RPMI7951 (cell line): Measurements from ENCODE around the gene RNF17. TPM values are rescaled to one million over a fixed set of nuclear protein-coding genes. Genes with fewer than 3 reads are reported as not detected.

Experiments
- DNase-seq: peaks from one replicate; pipeline ENCODE4 v3.0.0-alpha.2; 2012; ENCODE audit warnings: low read depth
- total RNA-seq: library from RNA; depleted of rRNA; stranded (reverse); fragments of >200 nt; shearing (Covaris generic); gene quantifications from 2 replicates; pipeline ENCODE4 v1.2.3, GENCODE V29; 2014

RNF17 gene
- total RNA-seq, 1 experiment from 2014 or later = not detected

DNA sequence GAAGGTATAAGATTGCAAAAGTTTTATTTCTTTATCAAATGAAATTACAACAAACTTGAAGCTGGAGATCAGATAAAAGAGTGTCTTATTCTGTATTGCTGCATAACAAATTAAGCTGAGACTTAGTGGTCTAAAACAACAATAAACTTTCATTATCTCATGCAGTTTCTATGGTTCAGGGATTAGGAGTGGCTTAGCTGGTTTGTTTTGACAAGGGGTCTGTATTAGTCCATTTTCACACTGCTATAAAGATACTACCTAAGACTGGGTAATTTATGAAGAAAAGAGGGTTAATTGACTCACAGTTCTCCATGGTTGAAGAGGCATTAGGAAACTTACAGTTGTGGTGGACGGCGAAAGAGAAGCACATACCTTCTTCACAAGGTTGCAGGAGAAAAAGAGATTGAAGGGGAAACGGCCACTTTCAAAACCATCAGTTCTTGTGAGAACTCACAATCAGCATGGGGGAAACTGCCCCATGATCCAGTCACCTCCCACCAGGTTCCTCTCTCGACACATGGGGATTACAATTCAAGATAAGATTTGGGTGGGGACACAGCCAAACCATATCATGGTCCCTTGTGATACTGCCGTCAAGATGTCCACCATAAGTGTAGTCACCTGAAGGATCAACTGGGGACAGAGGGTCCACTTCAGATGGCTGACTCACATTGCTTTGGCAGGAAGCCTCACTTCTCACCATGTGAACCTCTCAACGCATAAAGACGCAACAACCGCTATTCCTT is 97.8 kb downstream of the RNF17 start:
- no peak for DNase-seq

GRCh38 chr13:24863748-24864540 is 100.0 kb downstream of the RNF17 start:
- no peak for DNase-seq

DNA sequence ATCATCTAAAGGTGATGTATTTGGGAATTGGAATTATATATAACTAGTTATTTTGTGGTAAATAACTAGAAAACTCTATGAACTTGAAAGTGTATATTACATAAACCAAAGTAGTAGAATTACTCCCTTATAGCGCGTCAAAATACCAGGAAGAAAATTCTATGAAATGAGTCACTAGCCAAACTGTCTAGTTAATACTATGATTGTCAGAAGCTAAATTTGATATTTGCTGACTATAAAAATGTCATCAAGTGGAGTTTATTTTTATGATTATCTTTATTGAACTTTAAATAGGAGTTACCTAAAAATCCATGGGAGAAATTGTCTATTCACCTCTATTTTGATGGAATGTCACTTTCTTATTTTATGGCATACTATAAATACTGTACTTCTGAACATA is 100.6 kb downstream of the RNF17 start:
- DNase-seq = no peak

GRCh38 chr13:24865163-24865953 is 101.4 kb downstream of the RNF17 start:
- DNase-seq = peak; percentile 3

- DNase-seq = no peak
Measured at GRCh38 chr13:24866488-24866887, 102.5 kb downstream of the RNF17 start.

- DNase-seq = no peak
Measured at GRCh38 chr13:24868874-24869273, 104.9 kb downstream of the RNF17 start.

DNA sequence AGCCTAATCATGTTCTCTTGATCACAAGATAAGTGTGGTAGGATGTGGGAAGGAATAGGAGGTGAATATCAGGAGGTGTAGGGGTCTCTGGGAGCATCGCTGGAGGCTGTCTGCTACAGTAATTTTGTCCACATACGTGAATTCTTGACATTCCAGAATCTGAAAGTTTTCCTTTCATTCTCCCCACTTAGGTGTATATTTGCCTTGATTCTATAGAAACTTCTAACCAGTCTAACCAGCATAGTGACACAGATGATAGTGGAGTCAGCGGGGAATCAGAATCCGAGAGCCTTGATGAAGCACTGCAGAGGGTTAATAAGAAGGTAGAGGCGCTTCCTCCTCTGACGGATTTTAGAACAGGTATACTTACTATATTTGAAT is 106.4 kb downstream of the RNF17 start:
- no peak for DNase-seq

GRCh38 chr13:24875566-24875965 is 111.6 kb downstream of the RNF17 start:
- DNase-seq = peak; percentile 7

GRCh38 chr13:24877531-24877930 is 113.6 kb downstream of the RNF17 start:
- no peak for DNase-seq

GRCh38 chr13:24878340-24878739 is 114.4 kb downstream of the RNF17 start:
- no peak for DNase-seq

DNA sequence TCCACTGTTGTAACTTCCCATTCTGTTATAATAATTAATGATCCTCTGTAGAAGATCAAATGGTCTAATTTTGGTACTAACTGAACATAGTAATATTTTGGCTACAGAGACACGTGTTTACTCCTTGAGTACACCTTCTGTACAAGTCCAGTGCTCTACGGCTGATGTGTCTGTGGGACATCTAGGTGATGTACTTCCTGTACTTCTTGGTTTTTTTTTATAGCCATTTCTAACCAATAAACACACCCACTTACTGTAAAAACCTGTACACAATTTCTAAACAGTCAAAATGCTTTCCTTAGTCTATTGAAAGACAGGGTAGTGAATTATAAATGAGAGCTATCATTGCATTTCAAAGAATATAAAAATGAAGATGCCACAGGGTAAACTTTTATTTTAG is 118.7 kb downstream of the RNF17 start:
- no peak for DNase-seq

- DNase-seq = no peak
Measured at GRCh38 chr13:24887759-24888158, 123.8 kb downstream of the RNF17 start.

DNA sequence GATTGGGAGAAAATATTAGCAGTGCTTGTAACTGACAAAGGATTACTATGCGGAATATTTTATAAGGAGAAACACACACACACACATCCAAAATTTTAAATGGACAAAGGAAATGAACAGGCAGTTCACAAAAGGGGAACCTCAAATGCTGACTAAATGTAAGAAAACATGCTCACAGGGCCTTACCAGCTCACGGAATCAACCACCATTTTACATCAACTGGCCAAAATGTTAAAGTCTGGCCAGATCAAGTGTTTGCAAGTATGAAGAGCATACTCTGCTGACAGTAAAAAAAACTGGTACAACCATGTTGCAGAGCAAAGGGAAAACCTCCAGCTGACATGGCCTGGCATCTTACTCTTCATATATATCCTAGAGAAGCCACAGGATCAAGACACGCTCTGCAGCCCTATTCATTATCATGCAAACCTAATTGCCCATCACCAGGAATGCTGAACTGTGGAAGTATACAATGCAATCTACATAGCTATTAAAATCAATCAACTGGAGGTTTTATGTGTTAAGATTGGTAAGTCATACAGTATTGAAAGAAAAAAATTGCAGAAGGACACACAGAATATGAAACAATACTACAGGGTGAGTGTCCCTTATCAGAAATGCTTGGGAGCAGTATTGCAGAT is 124.4 kb downstream of the RNF17 start:
- no peak for DNase-seq

- DNase-seq = no peak
Measured at GRCh38 chr13:24890256-24890655, 126.3 kb downstream of the RNF17 start.

- no peak for DNase-seq
Measured at GRCh38 chr13:24891476-24892108, 127.6 kb downstream of the RNF17 start.

GRCh38 chr13:24892829-24893228 is 128.9 kb downstream of the RNF17 start:
- no peak for DNase-seq

DNA sequence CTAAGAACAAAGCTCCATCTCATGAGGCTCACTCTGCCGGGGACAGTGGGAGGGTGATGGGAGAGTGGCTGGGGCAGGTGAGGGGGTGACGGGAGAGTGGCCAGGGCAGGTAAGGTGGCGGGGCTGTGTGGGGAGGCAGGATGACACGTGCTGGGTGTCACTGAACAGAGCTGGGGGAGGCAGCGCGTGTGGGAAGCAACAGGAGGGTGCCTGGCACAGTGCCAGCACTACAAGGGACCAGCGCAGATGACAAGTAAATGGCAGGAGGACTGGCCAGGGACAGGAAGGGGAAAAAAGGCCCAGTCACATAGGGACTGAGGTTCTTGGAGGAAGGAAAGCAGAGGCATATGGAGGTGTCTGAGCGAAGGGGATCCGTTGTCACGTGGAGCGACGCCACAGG is 129.9 kb downstream of the RNF17 start:
- no peak for DNase-seq

- no peak for DNase-seq
Measured at GRCh38 chr13:24894277-24894971, 130.5 kb downstream of the RNF17 start.

DNA sequence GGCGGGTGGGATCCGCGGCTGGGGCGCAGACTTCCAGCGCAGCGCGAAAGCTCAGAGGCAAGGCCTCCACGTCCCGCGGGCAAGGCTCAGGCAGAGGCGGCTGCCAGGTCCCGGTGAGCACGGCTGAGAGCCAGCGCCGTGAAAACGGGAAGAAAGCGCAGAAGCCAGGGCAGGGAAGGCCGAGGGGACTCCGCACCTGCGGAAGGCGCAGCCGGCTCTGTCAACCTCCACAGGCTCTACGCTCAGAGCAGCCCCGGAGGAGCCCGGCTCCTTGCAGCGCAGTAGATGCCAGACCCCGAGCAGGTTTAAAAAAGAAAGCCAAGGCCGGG is 131.0 kb downstream of the RNF17 start:
- DNase-seq = no peak

DNA sequence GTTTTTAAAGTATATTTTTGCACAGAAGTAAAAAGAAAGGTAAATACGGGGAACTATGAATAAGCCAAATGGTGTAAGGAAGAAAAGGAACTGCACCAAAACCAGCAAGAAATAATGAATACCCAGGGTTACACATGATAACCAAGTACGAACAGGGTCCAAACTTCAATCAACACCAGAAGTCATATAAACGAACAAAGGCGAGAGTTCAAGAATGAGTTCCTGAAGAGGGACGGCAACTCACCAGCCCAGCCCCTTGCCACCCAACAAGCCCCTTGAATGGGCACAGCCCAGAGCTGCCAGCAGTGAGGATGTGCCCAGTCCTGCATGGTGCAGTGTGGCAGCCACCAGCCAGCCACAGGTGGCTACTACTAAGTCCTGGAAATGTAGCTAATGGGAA is 132.1 kb downstream of the RNF17 start:
- no peak for DNase-seq

- DNase-seq = no peak
Measured at GRCh38 chr13:24897293-24897692, 133.3 kb downstream of the RNF17 start.
